ENCODE data around the gene ST6GALNAC2. TPM values are rescaled to one million over a fixed set of nuclear protein-coding genes. Genes with fewer than 3 reads are reported as not detected.

ST6GALNAC2 gene
- total and polyA plus RNA-seq, 10 of the 15 experiments (the other 5 are each of a cell fraction or from before 2014, with no cell fraction given) = 0.08 to 0.41 (median 0.23) TPM; not detected in 6

- intact Hi-C loops (cut with micrococcal nuclease; ENCODE audit: unreplicated experiment) = loop anchor here (10.0 kb wide), 1 partner anchor 88 kb away; the partner anchor contains the start of gene MXRA7
- BruUV-seq (replicated peaks) = no TSS peak
- H2AFZ ChIP-seq (ENCODE audit: control insufficient read depth, low read depth, low read length) = no peak overlapping the region
- H3K9me3 ChIP-seq (replicated peaks; ENCODE audit: control insufficient read depth, insufficient read depth, low read length) = no peaks in the 10 kb centered on the region
- no peaks in the 10 kb centered on the region for H3K79me2 ChIP-seq (ENCODE audit: control insufficient read depth, insufficient read depth, low read length)
- CTCF ChIA-PET = interaction anchor here (0.5 to 7.9 kb wide), 4 partner anchors 68 to 335 kb away, joined by 3 to 146 read pairs (median 61); no protein-coding TSS in a partner anchor
- no peaks in the 10 kb centered on the region for H4K20me1 ChIP-seq (ENCODE audit: control insufficient read depth, insufficient read depth)
- H3K27ac ChIP-seq (ENCODE audit: control insufficient read depth, insufficient read depth) = no peak overlapping the region
- H3K4me1 ChIP-seq (ENCODE audit: control insufficient read depth, insufficient read depth, low read length) = no peaks in the 10 kb centered on the region
- DNase-seq (ENCODE audit: low read depth, low spot score) (no peak), ATAC-seq (no peak), FAIRE-seq (no peak)
- SMC1A ChIA-PET (ENCODE audit: uncharacterized antibody, unreplicated experiment) = interaction anchor here (5.2 kb wide), 1 partner anchor 67 kb away, joined by 87 read pairs; no protein-coding TSS in a partner anchor
- no peak for TF ChIP-seq ZNF217 (IDR thresholded peaks at IDR 0.05)
- TF ChIP-seq EP300 (IDR thresholded peaks at IDR 0.05; ENCODE audit: borderline replicate concordance in 1 of 2, control insufficient read depth in 1 of 2, low read depth in 2 of 2, low read length in 2 of 2) = no peak
- no peak for TF ChIP-seq SMAD1 (IDR thresholded peaks at IDR 0.05; ENCODE audit: low read depth, partially characterized antibody)
- TF ChIP-seq BMI1 (IDR thresholded peaks at IDR 0.05; ENCODE audit: borderline replicate concordance) = no peak
- no peak for TF ChIP-seq YBX1 (IDR thresholded peaks at IDR 0.05)
- TF ChIP-seq RELB (IDR thresholded peaks at IDR 0.05; ENCODE audit: low read depth) = no peak
- no peak for TF ChIP-seq RELA (IDR thresholded peaks at IDR 0.05; ENCODE audit: borderline replicate concordance, partially characterized antibody)
- 43% methylated on average over 11 of the region's 11 CpGs for WGBS (ENCODE audit: insufficient coverage, insufficient replicate concordance, low lambda C conversion rate, missing lambda C conversion rate)
- H3K27me3 ChIP-seq (replicated peaks in 1 of 2; ENCODE audit: control insufficient read depth in 2 of 2, insufficient read depth in 2 of 2, low read length in 1 of 2) = peaks cover 3 to 5% of the 10 kb centered on the region in 2 experiments; a peak in 3 of 4 replicates
- no peak overlapping the region for H3K4me2 ChIP-seq (ENCODE audit: control insufficient read depth, insufficient read depth)
- no peak overlapping the region for H3K9ac ChIP-seq (ENCODE audit: control insufficient read depth, insufficient read depth, low read length)
- no peak overlapping the region for H3K4me3 ChIP-seq
- POLR2A ChIA-PET = no interaction called here
- RAD21 ChIA-PET (ENCODE audit: unreplicated experiment) = no interaction called here
- in situ Hi-C loops (cut with MboI) = no loop called here
- H3K36me3 ChIP-seq (ENCODE audit: control insufficient read depth in 2 of 2, insufficient read depth in 2 of 2, low read length in 1 of 2) = no peaks in the 10 kb centered on the region
Measured at GRCh38 chr17:76626442-76626841, 40.8 kb upstream of the ST6GALNAC2 start.

Data from GM12878 (cell line).